ENCODE data around the gene DCST2. TPM values are rescaled to one million over a fixed set of nuclear protein-coding genes. Genes with fewer than 3 reads are reported as not detected.

The DCST2 gene
- polyA plus RNA-seq (2013, experiment 1 of 4): 2.0 TPM
- 2.2 TPM for polyA plus RNA-seq (2013, experiment 2 of 4)
- 2.4 TPM for polyA plus RNA-seq (2013, experiment 3 of 4)
- 4.4 TPM for polyA plus RNA-seq (2013, experiment 4 of 4)

- Histone ChIP-seq H3K36me3 (ENCODE audit: control insufficient read depth, insufficient read depth, low read length) (no peaks in the 10 kb centered on the region), H3K4me3 (ENCODE audit: insufficient read depth, low read depth, low read length) (no peak within 1 kb of the TSS), H3K4me1 (ENCODE audit: control insufficient read depth, insufficient read depth, low read length) (no peaks in the 10 kb centered on the region), H3K27ac (ENCODE audit: insufficient read depth, low read depth, low read length, poor library complexity, severe bottlenecking) (no peak within 1 kb of the TSS), H3K27me3 (ENCODE audit: control insufficient read depth, insufficient read depth, low read length, poor library complexity, severe bottlenecking) (no peaks in the 10 kb centered on the region), H3K9me3 (ENCODE audit: control insufficient read depth, low read length) (no peaks in the 10 kb centered on the region)
- WGBS, 2 experiments: 93 to 95% methylated on average over 9 of the region's 9 CpGs
These were observed at the start of gene DCST2, which contains the start of gene DCST1 for GRCh38 chr1:155033524-155033923. TSS of gene DCST2 (minus strand) at chr1:155033781. CDS start at chr1:155033701, 80 bp downstream. TSS of gene DCST1 (plus strand) at chr1:155033824. CDS start at chr1:155034037, 213 bp downstream.

GRCh38 chr1:155083052-155083541 lies 49.5 kb upstream of the DCST2 start:
- Histone ChIP-seq H3K4me1 (ENCODE audit: control insufficient read depth, insufficient read depth, low read length) (peaks cover 55% of the 10 kb centered on the region), H3K9me3 (ENCODE audit: control insufficient read depth, low read length) (no peaks in the 10 kb centered on the region), H3K36me3 (ENCODE audit: control insufficient read depth, insufficient read depth, low read length) (no peaks in the 10 kb centered on the region), H3K27ac (ENCODE audit: insufficient read depth, low read depth, low read length, poor library complexity, severe bottlenecking) (no peak overlapping the region), H3K4me3 (ENCODE audit: insufficient read depth, low read depth, low read length) (no peak overlapping the region), H3K27me3 (ENCODE audit: control insufficient read depth, insufficient read depth, low read length, poor library complexity, severe bottlenecking) (peaks cover 73% of the 10 kb centered on the region)
- WGBS, 2 experiments: 66 to 68% methylated on average over 6 of the region's 6 CpGs

- Histone ChIP-seq H3K4me3 (ENCODE audit: insufficient read depth, low read depth, low read length) (peak overlapping the region; percentile 5), H3K4me1 (ENCODE audit: control insufficient read depth, insufficient read depth, low read length) (peaks cover 55% of the 10 kb centered on the region), H3K36me3 (ENCODE audit: control insufficient read depth, insufficient read depth, low read length) (no peaks in the 10 kb centered on the region), H3K9me3 (ENCODE audit: control insufficient read depth, low read length) (no peaks in the 10 kb centered on the region), H3K27ac (ENCODE audit: insufficient read depth, low read depth, low read length, poor library complexity, severe bottlenecking) (no peak overlapping the region), H3K27me3 (ENCODE audit: control insufficient read depth, insufficient read depth, low read length, poor library complexity, severe bottlenecking) (peaks cover 79% of the 10 kb centered on the region)
- WGBS, 2 experiments: 7 to 9% methylated on average over 36 of the region's 36 CpGs
These were observed 48.9 kb upstream of the DCST2 start for GRCh38 chr1:155082301-155083051.

GRCh38 chr1:155081472-155082300 lies 48.1 kb upstream of the DCST2 start:
- Histone ChIP-seq H3K4me1 (ENCODE audit: control insufficient read depth, insufficient read depth, low read length) (peaks cover 54% of the 10 kb centered on the region), H3K36me3 (ENCODE audit: control insufficient read depth, insufficient read depth, low read length) (no peaks in the 10 kb centered on the region), H3K27me3 (ENCODE audit: control insufficient read depth, insufficient read depth, low read length, poor library complexity, severe bottlenecking) (peaks cover 78% of the 10 kb centered on the region), H3K27ac (ENCODE audit: insufficient read depth, low read depth, low read length, poor library complexity, severe bottlenecking) (no peak overlapping the region), H3K4me3 (ENCODE audit: insufficient read depth, low read depth, low read length) (peak overlapping the region; percentile 5), H3K9me3 (ENCODE audit: control insufficient read depth, low read length) (no peaks in the 10 kb centered on the region)
- 1 to 2% methylated on average over 68 of the region's 68 CpGs for WGBS, 2 experiments

GRCh38 chr1:155080312-155081228 lies 47.0 kb upstream of the DCST2 start:
- Histone ChIP-seq H3K36me3 (ENCODE audit: control insufficient read depth, insufficient read depth, low read length) (no peaks in the 10 kb centered on the region), H3K9me3 (ENCODE audit: control insufficient read depth, low read length) (no peaks in the 10 kb centered on the region), H3K27ac (ENCODE audit: insufficient read depth, low read depth, low read length, poor library complexity, severe bottlenecking) (no peak overlapping the region), H3K4me3 (ENCODE audit: insufficient read depth, low read depth, low read length) (peak overlapping the region; percentile 51), H3K27me3 (ENCODE audit: control insufficient read depth, insufficient read depth, low read length, poor library complexity, severe bottlenecking) (peaks cover 72% of the 10 kb centered on the region), H3K4me1 (ENCODE audit: control insufficient read depth, insufficient read depth, low read length) (peaks cover 46% of the 10 kb centered on the region)
- 0 to 1% methylated on average over 70 to 71 of the region's 71 CpGs for WGBS, 2 experiments

GRCh38 chr1:155079487-155080311 lies 46.1 kb upstream of the DCST2 start:
- WGBS, 2 experiments: 2% methylated on average over 65 to 67 of the region's 67 CpGs
- Histone ChIP-seq H3K36me3 (ENCODE audit: control insufficient read depth, insufficient read depth, low read length) (no peaks in the 10 kb centered on the region), H3K27ac (ENCODE audit: insufficient read depth, low read depth, low read length, poor library complexity, severe bottlenecking) (no peak overlapping the region), H3K27me3 (ENCODE audit: control insufficient read depth, insufficient read depth, low read length, poor library complexity, severe bottlenecking) (peaks cover 75% of the 10 kb centered on the region), H3K4me3 (ENCODE audit: insufficient read depth, low read depth, low read length) (peak overlapping the region; percentile 51), H3K9me3 (ENCODE audit: control insufficient read depth, low read length) (no peaks in the 10 kb centered on the region), H3K4me1 (ENCODE audit: control insufficient read depth, insufficient read depth, low read length) (peaks cover 46% of the 10 kb centered on the region)

- Histone ChIP-seq H3K4me1 (ENCODE audit: control insufficient read depth, insufficient read depth, low read length) (peaks cover 43% of the 10 kb centered on the region), H3K4me3 (ENCODE audit: insufficient read depth, low read depth, low read length) (peak overlapping the region; percentile 51), H3K9me3 (ENCODE audit: control insufficient read depth, low read length) (no peaks in the 10 kb centered on the region), H3K36me3 (ENCODE audit: control insufficient read depth, insufficient read depth, low read length) (no peaks in the 10 kb centered on the region), H3K27ac (ENCODE audit: insufficient read depth, low read depth, low read length, poor library complexity, severe bottlenecking) (no peak overlapping the region), H3K27me3 (ENCODE audit: control insufficient read depth, insufficient read depth, low read length, poor library complexity, severe bottlenecking) (peaks cover 74% of the 10 kb centered on the region)
- WGBS, 2 experiments: 8 to 12% methylated on average over 10 of the region's 10 CpGs
These were observed 45.6 kb upstream of the DCST2 start for GRCh38 chr1:155079210-155079486.

- Histone ChIP-seq H3K4me1 (ENCODE audit: control insufficient read depth, insufficient read depth, low read length) (peaks cover 41% of the 10 kb centered on the region), H3K27me3 (ENCODE audit: control insufficient read depth, insufficient read depth, low read length, poor library complexity, severe bottlenecking) (peaks cover 69% of the 10 kb centered on the region), H3K36me3 (ENCODE audit: control insufficient read depth, insufficient read depth, low read length) (no peaks in the 10 kb centered on the region), H3K9me3 (ENCODE audit: control insufficient read depth, low read length) (no peaks in the 10 kb centered on the region), H3K4me3 (ENCODE audit: insufficient read depth, low read depth, low read length) (peak within 1 kb of the TSS; percentile 51), H3K27ac (ENCODE audit: insufficient read depth, low read depth, low read length, poor library complexity, severe bottlenecking) (no peak within 1 kb of the TSS)
- 1 to 2% methylated on average over 59 of the region's 59 CpGs for WGBS, 2 experiments
These were observed 45.1 kb upstream of the DCST2 start, which contains the start of gene EFNA3 for GRCh38 chr1:155078469-155079209. TSS of gene EFNA3 (plus strand) at chr1:155078837. CDS start at chr1:155078942, 105 bp downstream.

Data from ectodermal cell (in vitro differentiated cells).